NAMALWA (cell line): ENCODE results near the gene ZNF750.

Source experiments
- DNase-seq: peaks from one replicate; pipeline ENCODE4 v3.0.0-alpha.2; 2015; ENCODE audit warnings: low spot score

The ZNF750 gene

GRCh38 chr17:82812058-82812457, 27.8 kb downstream of the ZNF750 start:
- DNase-seq = no peak

GRCh38 chr17:82810644-82811430, 29.0 kb downstream of the ZNF750 start:
- DNase-seq = no peak

GRCh38 chr17:82808921-82809905, 30.6 kb downstream of the ZNF750 start:
- DNase-seq = no peak

- no peak for DNase-seq
Observed at GRCh38 chr17:82808006-82808405, 31.8 kb downstream of the ZNF750 start.

- no peak for DNase-seq
Observed at GRCh38 chr17:82807562-82807961, 32.3 kb downstream of the ZNF750 start.

- DNase-seq = no peak
Observed at GRCh38 chr17:82807101-82807500, 32.7 kb downstream of the ZNF750 start.

- no peak for DNase-seq
Observed at GRCh38 chr17:82806645-82807044, 33.2 kb downstream of the ZNF750 start.

- DNase-seq = no peak
Observed at GRCh38 chr17:82805823-82806222, 34.0 kb downstream of the ZNF750 start.

GRCh38 chr17:82805254-82805653, 34.6 kb downstream of the ZNF750 start:
- no peak for DNase-seq

- no peak for DNase-seq
Observed at GRCh38 chr17:82804442-82805191, 35.2 kb downstream of the ZNF750 start.

GRCh38 chr17:82803606-82804005, 36.2 kb downstream of the ZNF750 start:
- no peak for DNase-seq

GRCh38 chr17:82803185-82803584, 36.6 kb downstream of the ZNF750 start:
- no peak for DNase-seq

- no peak for DNase-seq
Observed at GRCh38 chr17:82802075-82802780, 37.6 kb downstream of the ZNF750 start.

GRCh38 chr17:82801377-82801970, 38.3 kb downstream of the ZNF750 start:
- DNase-seq = no peak

GRCh38 chr17:82800885-82801284, 38.9 kb downstream of the ZNF750 start:
- no peak for DNase-seq

GRCh38 chr17:82799591-82799990, 40.2 kb downstream of the ZNF750 start:
- DNase-seq = no peak

GRCh38 chr17:82798752-82799151, 41.1 kb downstream of the ZNF750 start:
- DNase-seq = no peak

GRCh38 chr17:82797061-82797460, 42.8 kb downstream of the ZNF750 start:
- no peak for DNase-seq

- DNase-seq = no peak
Observed at GRCh38 chr17:82795615-82796014, 44.2 kb downstream of the ZNF750 start.

GRCh38 chr17:82794781-82795482, 44.9 kb downstream of the ZNF750 start:
- DNase-seq = no peak
